Measurements from ENCODE around the gene TMEM187. TPM values are rescaled to one million over a fixed set of nuclear protein-coding genes. Genes with fewer than 3 reads are reported as not detected.

Gene TMEM187, protein sequence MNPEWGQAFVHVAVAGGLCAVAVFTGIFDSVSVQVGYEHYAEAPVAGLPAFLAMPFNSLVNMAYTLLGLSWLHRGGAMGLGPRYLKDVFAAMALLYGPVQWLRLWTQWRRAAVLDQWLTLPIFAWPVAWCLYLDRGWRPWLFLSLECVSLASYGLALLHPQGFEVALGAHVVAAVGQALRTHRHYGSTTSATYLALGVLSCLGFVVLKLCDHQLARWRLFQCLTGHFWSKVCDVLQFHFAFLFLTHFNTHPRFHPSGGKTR
- 6.7 TPM for total RNA-seq (ENCODE audit: unreplicated experiment)
- long read RNA-seq, transcript TMEM187-201 (2 exons, 1,880 nt), result major isoform, 10 of 10 reads
- long read RNA-seq, partial matches to known transcripts, result 0 of 10 reads
- long read RNA-seq, other reads (novel, unspliced or antisense), result 0 of 10 reads

DNA sequence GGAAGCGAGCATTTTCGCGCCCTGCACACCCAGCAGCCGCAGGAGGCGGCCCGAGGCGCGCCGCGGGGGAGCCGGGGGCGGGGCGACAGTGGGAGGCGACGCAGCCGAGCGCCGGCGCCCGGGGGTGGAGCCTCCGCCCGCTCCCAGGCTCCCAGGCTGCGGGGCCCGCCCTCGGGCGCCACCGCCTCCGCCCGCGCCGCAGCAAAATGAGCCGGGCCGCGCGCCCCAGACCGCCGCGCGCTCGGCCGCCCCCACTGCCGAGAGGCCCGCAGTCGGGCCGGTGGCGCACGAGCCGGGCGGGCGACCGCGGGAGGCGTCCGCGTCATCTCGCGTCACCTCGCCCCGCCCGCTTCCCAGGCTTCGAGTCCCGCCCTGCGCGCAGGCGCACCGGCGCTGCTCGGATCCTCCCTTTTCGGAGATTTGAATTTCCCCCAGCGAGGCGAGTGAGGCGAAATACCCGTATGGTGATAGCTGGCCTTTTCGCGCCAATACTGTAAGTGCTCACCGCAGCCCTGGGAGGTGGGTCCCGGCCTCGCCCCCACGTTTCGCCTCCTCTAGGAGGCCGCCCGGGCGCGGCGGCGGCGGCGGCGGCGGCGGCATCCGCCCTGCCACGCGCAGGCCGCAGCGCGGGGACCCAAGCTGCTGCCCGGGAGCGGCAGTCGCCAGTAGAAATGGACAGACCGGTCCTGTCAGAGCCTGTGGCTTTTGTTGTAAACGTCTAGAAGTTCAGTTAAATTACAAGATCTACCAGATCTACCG, at the start of gene TMEM187:
Gene TMEM187 (plus strand): TSS at position 387 of the 759 bp plus-strand sequence. CDS start 9,309 bp downstream, outside the sequence.
- H3K27ac Mint-ChIP-seq (ENCODE audit: unreplicated experiment), result peak within 1 kb of the TSS; percentile 100
- peak; percentile 87 for DNase-seq
- peaks cover 7% of the 10 kb centered on the region for H3K9me3 Mint-ChIP-seq (ENCODE audit: unreplicated experiment)
- H3K27me3 Mint-ChIP-seq (ENCODE audit: unreplicated experiment), result peaks cover 7% of the 10 kb centered on the region
- TF ChIP-seq, protein P1, sequence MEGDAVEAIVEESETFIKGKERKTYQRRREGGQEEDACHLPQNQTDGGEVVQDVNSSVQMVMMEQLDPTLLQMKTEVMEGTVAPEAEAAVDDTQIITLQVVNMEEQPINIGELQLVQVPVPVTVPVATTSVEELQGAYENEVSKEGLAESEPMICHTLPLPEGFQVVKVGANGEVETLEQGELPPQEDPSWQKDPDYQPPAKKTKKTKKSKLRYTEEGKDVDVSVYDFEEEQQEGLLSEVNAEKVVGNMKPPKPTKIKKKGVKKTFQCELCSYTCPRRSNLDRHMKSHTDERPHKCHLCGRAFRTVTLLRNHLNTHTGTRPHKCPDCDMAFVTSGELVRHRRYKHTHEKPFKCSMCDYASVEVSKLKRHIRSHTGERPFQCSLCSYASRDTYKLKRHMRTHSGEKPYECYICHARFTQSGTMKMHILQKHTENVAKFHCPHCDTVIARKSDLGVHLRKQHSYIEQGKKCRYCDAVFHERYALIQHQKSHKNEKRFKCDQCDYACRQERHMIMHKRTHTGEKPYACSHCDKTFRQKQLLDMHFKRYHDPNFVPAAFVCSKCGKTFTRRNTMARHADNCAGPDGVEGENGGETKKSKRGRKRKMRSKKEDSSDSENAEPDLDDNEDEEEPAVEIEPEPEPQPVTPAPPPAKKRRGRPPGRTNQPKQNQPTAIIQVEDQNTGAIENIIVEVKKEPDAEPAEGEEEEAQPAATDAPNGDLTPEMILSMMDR (IDR thresholded peaks at IDR 0.05; ENCODE audit: partially characterized antibody, unreplicated experiment), result no peak
- H3K4me3 Mint-ChIP-seq (ENCODE audit: unreplicated experiment), result peak within 1 kb of the TSS; percentile 100
- no peaks in the 10 kb centered on the region for H3K36me3 Mint-ChIP-seq (ENCODE audit: unreplicated experiment)
- H3K4me1 Mint-ChIP-seq (ENCODE audit: low read depth, unreplicated experiment), result peaks cover 7% of the 10 kb centered on the region

DNA sequence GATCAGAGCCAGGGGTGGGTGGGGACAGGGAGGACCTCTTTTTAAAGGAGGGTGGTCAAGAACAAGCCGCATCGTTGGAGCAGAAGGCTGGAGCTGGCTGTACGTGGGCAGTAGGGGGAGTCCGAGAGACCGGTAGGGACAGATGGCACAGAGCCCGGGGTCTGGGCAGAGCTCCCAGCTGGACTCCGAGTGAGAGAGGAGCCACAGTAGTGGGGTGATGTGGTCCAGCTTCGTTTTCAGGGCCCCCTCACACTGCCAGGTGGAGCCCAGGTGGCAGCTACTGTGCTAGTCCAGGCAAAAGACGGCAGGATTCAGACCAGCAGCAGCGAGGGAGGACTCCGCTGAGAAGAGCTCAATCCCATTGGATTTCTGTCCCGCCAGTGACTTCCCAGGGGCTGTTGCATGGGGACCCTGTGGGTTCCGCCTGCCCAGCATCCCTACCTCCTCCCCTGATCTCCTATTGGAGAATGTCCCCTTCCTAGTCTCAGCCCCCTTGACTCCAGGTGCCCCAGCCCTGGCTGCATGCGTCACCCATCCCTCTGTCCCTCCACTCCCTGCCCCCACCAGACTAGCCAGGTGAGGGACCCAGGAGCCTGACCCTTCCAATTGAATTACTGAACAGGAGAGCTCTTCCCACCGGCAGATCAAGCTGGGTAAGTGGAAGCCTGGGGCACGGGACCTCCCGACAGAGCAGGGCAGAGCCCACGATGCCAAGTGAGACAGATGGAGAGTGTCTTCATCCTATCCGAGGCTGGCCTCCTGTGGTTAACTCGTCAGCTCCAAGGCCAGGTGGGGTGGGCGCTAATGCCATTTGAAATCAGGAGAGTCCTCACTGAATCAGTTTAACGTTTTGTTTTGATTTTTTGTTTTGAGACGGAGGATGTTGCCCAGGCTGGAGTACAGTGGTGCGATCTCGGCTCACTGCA, 49.4 kb upstream of the TMEM187 start:
- DNase-seq, result peak; percentile 58
- peak overlapping the region; percentile 85 for H3K27ac Mint-ChIP-seq (ENCODE audit: unreplicated experiment)
- TF ChIP-seq, protein P1 (IDR thresholded peaks at IDR 0.05; ENCODE audit: partially characterized antibody, unreplicated experiment), result no peak
- H3K9me3 Mint-ChIP-seq (ENCODE audit: unreplicated experiment), result peaks cover 6% of the 10 kb centered on the region
- H3K27me3 Mint-ChIP-seq (ENCODE audit: unreplicated experiment), result peaks cover 6% of the 10 kb centered on the region
- H3K36me3 Mint-ChIP-seq (ENCODE audit: unreplicated experiment), result no peaks in the 10 kb centered on the region
- H3K4me1 Mint-ChIP-seq (ENCODE audit: low read depth, unreplicated experiment), result peaks cover 5% of the 10 kb centered on the region
- H3K4me3 Mint-ChIP-seq (ENCODE audit: unreplicated experiment), result no peak overlapping the region

DNA sequence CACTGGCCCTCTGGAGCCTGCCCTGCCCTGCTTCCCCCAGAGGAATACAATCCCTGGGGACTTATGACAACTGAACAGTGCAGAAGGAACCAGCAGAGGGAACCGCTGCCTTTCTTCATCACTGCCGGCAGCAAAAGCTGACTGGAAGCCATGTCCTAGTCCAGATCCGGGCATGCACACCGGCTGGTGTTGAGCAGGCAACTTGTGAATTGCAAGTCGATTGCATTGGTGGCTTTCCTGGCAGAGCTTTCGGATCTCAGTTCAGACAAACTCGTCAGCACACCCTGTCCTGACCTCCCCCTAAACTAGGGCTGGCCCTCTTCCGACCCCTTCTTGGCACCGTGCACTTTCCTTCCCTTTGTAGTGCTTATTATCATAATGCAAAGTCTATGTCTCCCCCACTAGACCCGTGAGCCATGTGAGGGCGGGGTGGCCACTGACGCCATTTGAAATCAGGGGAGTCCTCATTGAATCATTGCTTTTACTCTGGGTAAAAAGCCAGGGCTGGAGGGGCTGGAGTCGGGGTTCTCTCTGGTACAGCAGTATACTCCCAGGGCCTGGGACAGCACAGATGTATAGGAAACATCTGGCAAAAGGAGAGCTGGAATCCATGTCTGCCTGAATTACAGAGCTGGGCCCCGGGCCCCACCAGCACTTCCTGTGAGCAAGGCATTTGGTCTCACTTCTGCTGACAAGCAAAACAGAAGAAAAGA, 48.2 kb upstream of the TMEM187 start:
- no peak for DNase-seq
- Mint-ChIP-seq H3K9me3 (ENCODE audit: unreplicated experiment) (peaks cover 6% of the 10 kb centered on the region), H3K27ac (ENCODE audit: unreplicated experiment) (no peak overlapping the region), H3K27me3 (ENCODE audit: unreplicated experiment) (peaks cover 6% of the 10 kb centered on the region), H3K4me1 (ENCODE audit: low read depth, unreplicated experiment) (peaks cover 8% of the 10 kb centered on the region), H3K36me3 (ENCODE audit: unreplicated experiment) (no peaks in the 10 kb centered on the region), H3K4me3 (ENCODE audit: unreplicated experiment) (peak overlapping the region; percentile 20)
- TF ChIP-seq, protein P1 (IDR thresholded peaks at IDR 0.05; ENCODE audit: partially characterized antibody, unreplicated experiment), result no peak

DNA sequence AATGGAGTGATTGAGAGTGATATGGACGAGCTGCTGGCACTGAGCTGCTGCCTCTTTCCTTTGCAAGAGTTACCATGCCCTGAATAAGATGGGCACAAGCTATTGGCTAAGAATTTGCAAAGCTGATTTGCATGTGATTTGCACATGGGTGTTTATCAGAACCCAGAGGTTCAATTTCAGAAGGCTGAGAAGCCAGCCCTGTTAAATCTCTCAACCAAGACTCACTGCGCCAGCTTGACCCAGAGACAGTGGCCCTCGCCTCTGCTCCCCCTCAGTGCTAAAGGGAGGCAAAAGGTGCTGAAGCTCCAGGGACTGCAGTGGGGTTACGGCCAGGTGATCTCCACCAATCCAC, 47.2 kb upstream of the TMEM187 start:
- no peak overlapping the region for H3K4me3 Mint-ChIP-seq (ENCODE audit: unreplicated experiment)

More for the DNA sequence above, 47.2 kb upstream of the TMEM187 start:
- no peak for DNase-seq
- peaks cover 8% of the 10 kb centered on the region for H3K4me1 Mint-ChIP-seq (ENCODE audit: low read depth, unreplicated experiment)
- peaks cover 3% of the 10 kb centered on the region for H3K9me3 Mint-ChIP-seq (ENCODE audit: unreplicated experiment)
- TF ChIP-seq, protein P1 (IDR thresholded peaks at IDR 0.05; ENCODE audit: partially characterized antibody, unreplicated experiment), result no peak
- H3K27ac Mint-ChIP-seq (ENCODE audit: unreplicated experiment), result no peak overlapping the region
- no peaks in the 10 kb centered on the region for H3K36me3 Mint-ChIP-seq (ENCODE audit: unreplicated experiment)
- H3K27me3 Mint-ChIP-seq (ENCODE audit: unreplicated experiment), result peaks cover 6% of the 10 kb centered on the region

All from glutamatergic neuron (in vitro differentiated cells).